DND-41 (cell line): ENCODE results near the gene ITGB3BP.

Experiments
- ATAC-seq: fragments of 200-7000 bp; cut with Tn5 transposase; 3 replicates; pipeline ENCODE4 v1.9.1; 2021; ENCODE audit warnings: low read depth; ENCODE audit not compliant: insufficient read depth
- DNase-seq: peaks from one replicate; pipeline ENCODE4 v3.0.0-alpha.2; 2020
- H2AFZ ChIP-seq: 2 replicates; pipeline ENCODE4 v1.6.0; 2012; ENCODE audit warnings: low read depth, low read length
- H3K27ac ChIP-seq: 2 replicates; pipeline ENCODE4 v1.5.1; 2012; ENCODE audit warnings: low read length, inconsistent platforms
- H3K27me3 ChIP-seq: fragments of 200-600 bp; sonication (generic); 2 replicates; pipeline ENCODE4 v1.6.0; 2012; ENCODE audit warnings: low read length, mild to moderate bottlenecking, inconsistent platforms; ENCODE audit not compliant: insufficient read depth, poor library complexity
- H3K36me3 ChIP-seq: 2 replicates; pipeline ENCODE4 v1.5.1; 2012; ENCODE audit warnings: low read length, inconsistent platforms; ENCODE audit not compliant: insufficient read depth
- H3K4me1 ChIP-seq: 2 replicates; pipeline ENCODE4 v1.5.1; 2012; ENCODE audit warnings: mild to moderate bottlenecking, low read length; ENCODE audit not compliant: insufficient read depth
- H3K4me2 ChIP-seq: 2 replicates; pipeline ENCODE4 v1.6.0; 2012; ENCODE audit warnings: mild to moderate bottlenecking, moderate library complexity, low read length, inconsistent platforms; ENCODE audit not compliant: insufficient read depth
- H3K4me3 ChIP-seq, 2 experiments: fragments of 200-600 bp in 1 of 2; shearing (Covaris generic) in 1 of 2; 2 replicates each; pipeline ENCODE4 v1.5.1; 2012 to 2016; ENCODE audit warnings: inconsistent platforms in 2 of 2, low read length in 2 of 2, mild to moderate bottlenecking in 2 of 2, low read depth in 1 of 2, moderate library complexity in 1 of 2
- H3K79me2 ChIP-seq: 2 replicates; pipeline ENCODE4 v1.6.0; 2012; ENCODE audit warnings: low read length, inconsistent platforms; ENCODE audit not compliant: insufficient read depth
- H3K9ac ChIP-seq: 2 replicates; pipeline ENCODE4 v1.6.0; 2012; ENCODE audit warnings: low read depth, mild to moderate bottlenecking, inconsistent platforms, low read length, moderate library complexity
- H3K9me3 ChIP-seq: 2 replicates; pipeline ENCODE4 v1.5.1; 2012; ENCODE audit warnings: low read length, moderate library complexity, mild to moderate bottlenecking, inconsistent platforms; ENCODE audit not compliant: insufficient read depth, severe bottlenecking
- H4K20me1 ChIP-seq: 2 replicates; pipeline ENCODE4 v1.6.0; 2012; ENCODE audit warnings: low read length; ENCODE audit not compliant: insufficient read depth
- EZH2 ChIP-seq: IDR thresholded peaks from 3 replicates; pipeline ENCODE4 v1.6.1; 2012; ENCODE audit warnings: borderline replicate concordance, low read depth, mild to moderate bottlenecking, moderate library complexity, low read length, inconsistent platforms; ENCODE audit not compliant: severe bottlenecking
- TF ChIP-seq, protein P1 (sequence below): IDR thresholded peaks from 2 replicates; pipeline ENCODE4 v1.5.1; 2012; ENCODE audit warnings: borderline replicate concordance, low read length, moderate library complexity, mild to moderate bottlenecking; ENCODE audit not compliant: poor library complexity, severe bottlenecking; ENCODE audit errors: extremely low read depth

Gene ITGB3BP

DNA sequence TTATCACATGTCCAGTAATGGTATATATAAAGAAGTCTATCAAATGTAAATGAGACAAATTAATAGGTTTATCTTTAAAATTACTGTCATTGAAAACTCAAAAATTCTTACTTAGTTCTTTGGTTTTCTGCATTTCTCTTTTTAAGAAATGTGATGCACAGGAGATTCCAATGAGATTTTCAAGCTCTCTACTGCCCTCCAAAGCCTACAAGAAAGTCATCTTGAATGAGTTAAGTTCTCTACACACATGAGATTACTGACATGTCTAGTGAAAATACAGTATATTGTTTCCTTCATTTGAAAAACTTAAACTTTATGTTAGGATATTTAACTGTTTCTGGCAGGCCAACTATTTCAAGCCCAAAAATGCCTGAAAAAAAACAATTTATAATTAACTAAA lies 68.8 kb downstream of the ITGB3BP start:
- no peak overlapping the region for H3K9ac ChIP-seq
- H3K4me3 ChIP-seq, result no peak overlapping the region
- ATAC-seq (no peak), DNase-seq (no peak)
- H3K27me3 ChIP-seq, result no peaks in the 10 kb centered on the region
- TF ChIP-seq, protein P1, sequence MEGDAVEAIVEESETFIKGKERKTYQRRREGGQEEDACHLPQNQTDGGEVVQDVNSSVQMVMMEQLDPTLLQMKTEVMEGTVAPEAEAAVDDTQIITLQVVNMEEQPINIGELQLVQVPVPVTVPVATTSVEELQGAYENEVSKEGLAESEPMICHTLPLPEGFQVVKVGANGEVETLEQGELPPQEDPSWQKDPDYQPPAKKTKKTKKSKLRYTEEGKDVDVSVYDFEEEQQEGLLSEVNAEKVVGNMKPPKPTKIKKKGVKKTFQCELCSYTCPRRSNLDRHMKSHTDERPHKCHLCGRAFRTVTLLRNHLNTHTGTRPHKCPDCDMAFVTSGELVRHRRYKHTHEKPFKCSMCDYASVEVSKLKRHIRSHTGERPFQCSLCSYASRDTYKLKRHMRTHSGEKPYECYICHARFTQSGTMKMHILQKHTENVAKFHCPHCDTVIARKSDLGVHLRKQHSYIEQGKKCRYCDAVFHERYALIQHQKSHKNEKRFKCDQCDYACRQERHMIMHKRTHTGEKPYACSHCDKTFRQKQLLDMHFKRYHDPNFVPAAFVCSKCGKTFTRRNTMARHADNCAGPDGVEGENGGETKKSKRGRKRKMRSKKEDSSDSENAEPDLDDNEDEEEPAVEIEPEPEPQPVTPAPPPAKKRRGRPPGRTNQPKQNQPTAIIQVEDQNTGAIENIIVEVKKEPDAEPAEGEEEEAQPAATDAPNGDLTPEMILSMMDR, result no peak
- no peak overlapping the region for H3K4me2 ChIP-seq
- peaks cover 7% of the 10 kb centered on the region; the same call in 1 of the 2 replicates for H3K36me3 ChIP-seq
- H3K4me1 ChIP-seq, result no peaks in the 10 kb centered on the region
- H4K20me1 ChIP-seq, result no peaks in the 10 kb centered on the region
- H3K27ac ChIP-seq, result no peak overlapping the region
- no peaks in the 10 kb centered on the region for H3K79me2 ChIP-seq
- no peak overlapping the region for H2AFZ ChIP-seq
- H3K9me3 ChIP-seq, result no peaks in the 10 kb centered on the region

- no peak for TF ChIP-seq EZH2
- TF ChIP-seq, protein P1, result no peak
- no peak overlapping the region for H3K4me3 ChIP-seq
- no peaks in the 10 kb centered on the region for H3K79me2 ChIP-seq
- H3K36me3 ChIP-seq, result peaks cover 7% of the 10 kb centered on the region; the same call in 1 of the 2 replicates
- ATAC-seq (no peak), DNase-seq (no peak)
- H4K20me1 ChIP-seq, result no peaks in the 10 kb centered on the region
- H3K4me1 ChIP-seq, result no peaks in the 10 kb centered on the region
- H2AFZ ChIP-seq, result no peak overlapping the region
- no peak overlapping the region for H3K27ac ChIP-seq
- H3K9me3 ChIP-seq, result no peaks in the 10 kb centered on the region
- H3K4me2 ChIP-seq, result no peak overlapping the region
- H3K27me3 ChIP-seq, result no peaks in the 10 kb centered on the region
- H3K9ac ChIP-seq, result no peak overlapping the region
Observed at GRCh38 chr1:63453232-63453631, 69.8 kb downstream of the ITGB3BP start.

GRCh38 chr1:63450416-63450815 lies 72.6 kb downstream of the ITGB3BP start:
- Histone ChIP-seq H3K4me3 (no peak overlapping the region), H3K4me2 (no peak overlapping the region), H3K4me1 (no peaks in the 10 kb centered on the region), H3K9ac (no peak overlapping the region), H3K36me3 (peaks cover 7% of the 10 kb centered on the region; the same call in 1 of the 2 replicates), H3K27ac (no peak overlapping the region), H2AFZ (no peak overlapping the region), H3K9me3 (no peaks in the 10 kb centered on the region), H3K27me3 (no peaks in the 10 kb centered on the region), H3K79me2 (no peaks in the 10 kb centered on the region), H4K20me1 (no peaks in the 10 kb centered on the region)
- TF ChIP-seq, protein P1, result no peak
- no peak for TF ChIP-seq EZH2
- no peak for ATAC-seq
- no peak for DNase-seq

DNA sequence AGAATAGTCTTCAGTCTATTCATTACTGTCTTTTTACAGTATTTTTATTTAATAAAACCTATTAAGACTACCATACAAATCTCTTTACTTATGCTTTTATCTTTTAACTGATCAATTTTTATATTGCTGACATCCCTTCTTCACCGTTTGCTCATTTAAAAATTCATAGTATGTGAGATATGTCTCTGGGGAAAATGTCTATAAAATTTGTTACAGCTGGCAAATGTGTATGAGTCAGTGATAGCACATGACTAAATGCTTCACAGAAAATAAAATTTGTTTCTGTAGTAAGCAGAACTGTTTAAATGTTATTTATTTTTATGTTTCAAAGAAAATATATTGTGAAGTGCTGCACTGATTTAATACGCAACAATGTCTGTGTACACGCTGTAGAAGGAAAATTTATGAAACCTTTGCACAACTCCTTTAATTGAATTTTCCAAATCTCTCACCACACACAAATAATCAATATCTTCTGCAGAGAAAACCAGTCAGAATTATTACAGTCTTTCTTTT lies 74.2 kb downstream of the ITGB3BP start:
- Histone ChIP-seq H3K27ac (no peak overlapping the region), H3K27me3 (no peaks in the 10 kb centered on the region), H3K9ac (no peak overlapping the region), H3K4me1 (no peaks in the 10 kb centered on the region), H3K4me2 (no peak overlapping the region), H3K9me3 (no peaks in the 10 kb centered on the region), H2AFZ (no peak overlapping the region), H4K20me1 (no peaks in the 10 kb centered on the region), H3K36me3 (peaks cover 11% of the 10 kb centered on the region; the same call in 1 of the 2 replicates), H3K4me3 (no peak overlapping the region), H3K79me2 (no peaks in the 10 kb centered on the region)
- DNase-seq (no peak), ATAC-seq (no peak)
- TF ChIP-seq EZH2, result no peak
- TF ChIP-seq, protein P1, result no peak
